ENCODE measurements around the gene NINL. TPM values are rescaled to one million over a fixed set of nuclear protein-coding genes. Genes with fewer than 3 reads are reported as not detected.

Gene NINL
- total RNA-seq, 3 donors from 2014 or later (not counting 1 experiment from before 2014, with no cell fraction given) = 3.1 to 6.9 (median 4.9) TPM

- TF ChIP-seq, protein P1, sequence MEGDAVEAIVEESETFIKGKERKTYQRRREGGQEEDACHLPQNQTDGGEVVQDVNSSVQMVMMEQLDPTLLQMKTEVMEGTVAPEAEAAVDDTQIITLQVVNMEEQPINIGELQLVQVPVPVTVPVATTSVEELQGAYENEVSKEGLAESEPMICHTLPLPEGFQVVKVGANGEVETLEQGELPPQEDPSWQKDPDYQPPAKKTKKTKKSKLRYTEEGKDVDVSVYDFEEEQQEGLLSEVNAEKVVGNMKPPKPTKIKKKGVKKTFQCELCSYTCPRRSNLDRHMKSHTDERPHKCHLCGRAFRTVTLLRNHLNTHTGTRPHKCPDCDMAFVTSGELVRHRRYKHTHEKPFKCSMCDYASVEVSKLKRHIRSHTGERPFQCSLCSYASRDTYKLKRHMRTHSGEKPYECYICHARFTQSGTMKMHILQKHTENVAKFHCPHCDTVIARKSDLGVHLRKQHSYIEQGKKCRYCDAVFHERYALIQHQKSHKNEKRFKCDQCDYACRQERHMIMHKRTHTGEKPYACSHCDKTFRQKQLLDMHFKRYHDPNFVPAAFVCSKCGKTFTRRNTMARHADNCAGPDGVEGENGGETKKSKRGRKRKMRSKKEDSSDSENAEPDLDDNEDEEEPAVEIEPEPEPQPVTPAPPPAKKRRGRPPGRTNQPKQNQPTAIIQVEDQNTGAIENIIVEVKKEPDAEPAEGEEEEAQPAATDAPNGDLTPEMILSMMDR (IDR thresholded peaks at IDR 0.05) = no peak
- no peak overlapping the region for H3K27ac Mint-ChIP-seq
- ATAC-seq = no peak
- H3K9me3 ChIP-seq (ENCODE audit: control insufficient read depth, insufficient read depth, low read length) = no peaks in the 10 kb centered on the region
- peaks cover 5 to 6% of the 10 kb centered on the region in 2 donors for H3K4me1 Mint-ChIP-seq
- no peak overlapping the region for H3K27ac ChIP-seq (ENCODE audit: low read length)
- H3K27me3 Mint-ChIP-seq (ENCODE audit: low read depth in 2 of 2) = peaks cover 17 to 22% of the 10 kb centered on the region in 2 donors
- H3K4me3 Mint-ChIP-seq = no peak overlapping the region
- H3K27me3 ChIP-seq (ENCODE audit: control insufficient read depth, insufficient read depth, low read length) = peaks cover 7% of the 10 kb centered on the region
- no peak for DNase-seq
- 96% methylated on average over 4 of the region's 4 CpGs for WGBS (ENCODE audit: insufficient coverage)
- intact Hi-C loops (cut with micrococcal nuclease) = no loop called here
- no peaks in the 10 kb centered on the region for H3K36me3 ChIP-seq (ENCODE audit: control insufficient read depth, insufficient read depth, low read length)
- H3K9me3 Mint-ChIP-seq = no peaks in the 10 kb centered on the region
- H3K4me1 ChIP-seq (ENCODE audit: control insufficient read depth, insufficient read depth, low read length) = peaks cover 9% of the 10 kb centered on the region
- no peaks in the 10 kb centered on the region for H3K36me3 Mint-ChIP-seq
- no peak overlapping the region for H3K4me3 ChIP-seq (ENCODE audit: low read length)
Measured at GRCh38 chr20:25580711-25581110, 4.6 kb downstream of the NINL start.

DNA sequence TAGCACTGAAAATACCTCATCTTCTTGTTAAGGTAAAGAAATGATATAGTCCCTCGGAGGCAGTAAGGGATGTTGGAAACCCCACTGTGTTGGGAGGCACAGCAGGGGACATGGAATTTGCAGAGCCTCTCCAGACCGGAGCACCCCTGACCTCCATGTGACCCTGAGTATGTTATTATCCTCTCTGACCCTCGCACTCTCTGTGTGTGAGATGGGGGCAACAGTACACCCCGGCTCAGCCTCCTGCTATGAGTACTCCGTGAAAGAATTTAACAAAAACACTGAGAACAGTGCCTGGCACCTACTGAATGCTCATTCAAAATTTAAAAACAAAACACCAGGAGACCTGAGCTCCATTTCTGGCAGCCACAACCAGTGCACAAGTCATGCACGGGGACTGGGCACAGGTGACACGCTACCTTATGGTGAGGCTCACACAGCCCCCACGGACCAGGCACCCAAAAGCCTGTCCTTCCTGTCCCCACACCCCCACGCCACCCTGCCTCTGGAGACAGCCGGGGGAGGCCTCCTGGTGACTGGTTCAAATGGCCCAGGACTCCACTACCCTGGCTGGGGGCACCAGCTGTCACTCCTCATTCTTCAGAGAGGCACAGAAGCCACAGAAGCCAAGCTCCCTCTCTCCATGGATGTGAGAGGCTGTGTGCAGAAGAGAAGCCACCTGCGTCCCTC, 6.1 kb downstream of the NINL start:
- Histone ChIP-seq H3K9me3 (ENCODE audit: control insufficient read depth, insufficient read depth, low read length) (no peaks in the 10 kb centered on the region), H3K27ac (ENCODE audit: low read length) (no peak overlapping the region), H3K4me1 (ENCODE audit: control insufficient read depth, insufficient read depth, low read length) (no peaks in the 10 kb centered on the region), H3K4me3 (ENCODE audit: low read length) (no peak overlapping the region), H3K27me3 (ENCODE audit: control insufficient read depth, insufficient read depth, low read length) (peaks cover under 1% of the 10 kb centered on the region), H3K36me3 (ENCODE audit: control insufficient read depth, insufficient read depth, low read length) (no peaks in the 10 kb centered on the region)
- Mint-ChIP-seq H3K27me3 (ENCODE audit: low read depth in 2 of 2) (peaks cover 17 to 19% of the 10 kb centered on the region in 2 donors), H3K4me1 (peaks cover 0 to 4% of the 10 kb centered on the region in 2 donors), H3K27ac (no peak overlapping the region), H3K9me3 (no peaks in the 10 kb centered on the region), H3K36me3 (no peaks in the 10 kb centered on the region), H3K4me3 (no peak overlapping the region)
- WGBS (ENCODE audit: insufficient coverage) = 89% methylated on average over 11 of the region's 11 CpGs
- intact Hi-C loops (cut with micrococcal nuclease) = no loop called here
- ATAC-seq = no peak
- no peak for DNase-seq
- TF ChIP-seq, protein P1 (IDR thresholded peaks at IDR 0.05) = no peak

GRCh38 chr20:25576783-25577530, 8.4 kb downstream of the NINL start:
- H3K4me3 Mint-ChIP-seq = no peak overlapping the region
- no peaks in the 10 kb centered on the region for H3K9me3 Mint-ChIP-seq
- intact Hi-C loops (cut with micrococcal nuclease) = no loop called here
- ATAC-seq (no peak), DNase-seq (no peak)
- no peaks in the 10 kb centered on the region for H3K36me3 ChIP-seq (ENCODE audit: control insufficient read depth, insufficient read depth, low read length)
- no peak overlapping the region for H3K4me3 ChIP-seq (ENCODE audit: low read length)
- H3K27ac ChIP-seq (ENCODE audit: low read length) = no peak overlapping the region
- H3K27me3 Mint-ChIP-seq (ENCODE audit: low read depth in 2 of 2) = peaks cover 5 to 7% of the 10 kb centered on the region in 2 donors
- H3K36me3 Mint-ChIP-seq = no peaks in the 10 kb centered on the region
- no peaks in the 10 kb centered on the region for H3K9me3 ChIP-seq (ENCODE audit: control insufficient read depth, insufficient read depth, low read length)
- no peak overlapping the region for H3K27ac Mint-ChIP-seq
- H3K27me3 ChIP-seq (ENCODE audit: control insufficient read depth, insufficient read depth, low read length) = no peaks in the 10 kb centered on the region
- H3K4me1 Mint-ChIP-seq = peaks cover 0 to 4% of the 10 kb centered on the region in 2 donors
- H3K4me1 ChIP-seq (ENCODE audit: control insufficient read depth, insufficient read depth, low read length) = no peaks in the 10 kb centered on the region
- TF ChIP-seq, protein P1 (IDR thresholded peaks at IDR 0.05) = no peak
- 88% methylated on average over 15 of the region's 16 CpGs for WGBS (ENCODE audit: insufficient coverage)
